GM23338 (cell line): ENCODE measurements around the gene TP53I3. TPM values are rescaled to one million over a fixed set of nuclear protein-coding genes. Genes with fewer than 3 reads are reported as not detected.

ENCODE experiments used
- ATAC-seq: fragments of 200-7000 bp; cut with Tn5 transposase; 3 replicates; pipeline ENCODE4 v1.9.1; 2020
- DNase-seq: peaks from one replicate; pipeline ENCODE4 v3.0.0-alpha.2; 2015; ENCODE audit warnings: low spot score
- H2AFZ ChIP-seq: fragments of 200-600 bp; sonication (generic); 2 replicates; pipeline ENCODE4 v1.8.0; 2016; ENCODE audit warnings: antibody characterized with exemption, mild to moderate bottlenecking, moderate library complexity
- H3F3A ChIP-seq: fragments of 200-600 bp; sonication (generic); replicated peaks from 2 replicates; pipeline ENCODE4 v1.8.0; 2017; ENCODE audit warnings: antibody characterized with exemption, mixed run types, low read depth
- H3K27ac ChIP-seq: fragments of 200-600 bp; sonication (generic); 2 replicates; pipeline ENCODE4 v1.6.1; 2016; ENCODE audit warnings: low read depth
- H3K27me3 ChIP-seq: fragments of 200-600 bp; sonication (generic); 2 replicates; pipeline ENCODE4 v1.8.0; 2016; ENCODE audit warnings: mild to moderate bottlenecking, mixed run types, moderate library complexity; ENCODE audit not compliant: insufficient read depth
- H3K36me3 ChIP-seq: fragments of 200-600 bp; sonication (generic); 2 replicates; pipeline ENCODE4 v1.8.0; 2016; ENCODE audit warnings: mild to moderate bottlenecking; ENCODE audit not compliant: insufficient read depth
- H3K4me1 ChIP-seq: fragments of 200-600 bp; sonication (generic); 2 replicates; pipeline ENCODE4 v1.8.0; 2016; ENCODE audit warnings: mild to moderate bottlenecking, moderate library complexity; ENCODE audit not compliant: insufficient read depth
- H3K4me2 ChIP-seq: fragments of 200-600 bp; sonication (generic); 2 replicates; pipeline ENCODE4 v1.7.1; 2017; ENCODE audit warnings: mixed run types
- H3K4me3 ChIP-seq: fragments of 200-600 bp; sonication (generic); 2 replicates; pipeline ENCODE4 v1.6.1; 2016; ENCODE audit warnings: mixed run types
- H3K79me2 ChIP-seq: fragments of 200-600 bp; sonication (generic); replicated peaks from 2 replicates; pipeline ENCODE4 v1.8.0; 2017; ENCODE audit warnings: mild to moderate bottlenecking; ENCODE audit not compliant: insufficient read depth
- H3K9me2 ChIP-seq: fragments of 200-600 bp; sonication (generic); 2 replicates; pipeline ENCODE4 v1.8.0; 2017; ENCODE audit not compliant: insufficient read depth
- H4K20me1 ChIP-seq: fragments of 200-600 bp; sonication (generic); replicated peaks from 2 replicates; pipeline ENCODE4 v1.8.0; 2017; ENCODE audit warnings: mild to moderate bottlenecking; ENCODE audit not compliant: insufficient read depth
- H3K27ac Mint-ChIP-seq: 2 replicates; pipeline ENCODE4 v1.8.0; 2020; ENCODE audit warnings: inconsistent platforms, mild to moderate bottlenecking, moderate library complexity, mixed read lengths
- H3K27me3 Mint-ChIP-seq: 3 replicates; pipeline ENCODE4 v1.8.0; 2022; ENCODE audit warnings: low read depth, mild to moderate bottlenecking, moderate library complexity, mixed read lengths, inconsistent platforms; ENCODE audit not compliant: insufficient read depth, poor library complexity
- H3K36me3 Mint-ChIP-seq: 3 replicates; pipeline ENCODE4 v1.8.0; 2021; ENCODE audit warnings: low read depth, mild to moderate bottlenecking, inconsistent platforms, moderate library complexity, mixed read lengths
- H3K4me1 Mint-ChIP-seq: 3 replicates; pipeline ENCODE4 v1.8.0; 2020; ENCODE audit warnings: mild to moderate bottlenecking, inconsistent platforms, mixed read lengths
- H3K4me3 Mint-ChIP-seq: 3 replicates; pipeline ENCODE4 v1.8.0; 2021; ENCODE audit warnings: moderate library complexity, mild to moderate bottlenecking, inconsistent platforms, mixed read lengths
- H3K9me3 Mint-ChIP-seq: 3 replicates; pipeline ENCODE4 v1.8.0; 2020; ENCODE audit warnings: moderate library complexity, mild to moderate bottlenecking, inconsistent platforms, mixed read lengths
- CREB1 ChIP-seq: fragments of 250-450 bp; sonication (Bioruptor Pico); IDR thresholded peaks from 2 replicates; pipeline ENCODE4 v1.5.0; 2020; ENCODE audit warnings: low read depth, mild to moderate bottlenecking, moderate library complexity
- CTCF ChIP-seq, 2 experiments: fragments of 200-600 bp in 1 of 2; sonication (generic) in 1 of 2; conservative IDR thresholded peaks; 2 replicates each; pipeline versions ENCODE4 v1.5.1 to v1.6.1; 2016 to 2017; ENCODE audit warnings: antibody characterized with exemption in 2 of 2, low read depth in 2 of 2, mild to moderate bottlenecking in 2 of 2, moderate library complexity in 1 of 2
- EZH2 ChIP-seq: fragments of 200-600 bp; sonication (generic); IDR thresholded peaks from one replicate; pipeline ENCODE4 v1.8.0; 2017; ENCODE audit warnings: antibody characterized with exemption, mild to moderate bottlenecking, low read depth; ENCODE audit not compliant: unreplicated experiment
- EZH2phosphoT487 ChIP-seq: fragments of 200-600 bp; sonication (generic); IDR thresholded peaks from one replicate; pipeline ENCODE4 v1.8.1; 2018; ENCODE audit warnings: antibody characterized with exemption; ENCODE audit not compliant: unreplicated experiment
- JUNB ChIP-seq: IDR thresholded peaks from one replicate; pipeline ENCODE4 v1.6.1; 2016; ENCODE audit warnings: antibody characterized with exemption; ENCODE audit not compliant: unreplicated experiment
- NANOG ChIP-seq: IDR thresholded peaks from 2 replicates; pipeline ENCODE4 v1.6.1; 2016; ENCODE audit warnings: antibody characterized with exemption, borderline replicate concordance
- POLR2AphosphoS5 ChIP-seq: IDR thresholded peaks from 2 replicates; pipeline ENCODE4 v1.6.1; 2016; ENCODE audit warnings: antibody characterized with exemption, low read depth
- REST ChIP-seq: IDR thresholded peaks from one replicate; pipeline ENCODE4 v1.6.1; 2018; ENCODE audit warnings: antibody characterized with exemption; ENCODE audit not compliant: unreplicated experiment
- STAT1 ChIP-seq: IDR thresholded peaks from one replicate; pipeline ENCODE4 v1.6.1; 2016; ENCODE audit warnings: antibody characterized with exemption; ENCODE audit not compliant: unreplicated experiment
- ZNF114 ChIP-seq: fragments of 250-450 bp; sonication (Bioruptor Pico); IDR thresholded peaks from 2 replicates; pipeline ENCODE4 v1.5.0; 2020; ENCODE audit warnings: mild to moderate bottlenecking, moderate library complexity
- ZNF331 ChIP-seq: fragments of 250-450 bp; sonication (Bioruptor Pico); IDR thresholded peaks from 2 replicates; pipeline ENCODE4 v1.5.0; 2020; ENCODE audit warnings: low read depth, mild to moderate bottlenecking, moderate library complexity
- polyA plus RNA-seq: library from polyadenylated mRNA; unstranded; fragments of >200 nt; fragmentation: Nextera tagmentation; extraction: Ambion mirVana; gene quantifications from 2 replicates; pipeline ENCODE4 v1.2.1, GENCODE V29; 2016
- total RNA-seq: library from RNA; depleted of rRNA; stranded (reverse); fragments of >200 nt; shearing (Covaris generic); gene quantifications from 2 replicates; pipeline ENCODE4 v1.2.3, GENCODE V29; 2014

TP53I3 gene
- total and polyA plus RNA-seq, 2 experiments from 2014 or later, result 27.8 to 36.5 TPM

- no peaks in the 10 kb centered on the region for H3K27me3 ChIP-seq
- H3F3A ChIP-seq, result peaks cover 26% of the 10 kb centered on the region
- Mint-ChIP-seq H3K27ac (no peak overlapping the region), H3K4me3 (no peak overlapping the region), H3K36me3 (peaks cover 53% of the 10 kb centered on the region), H3K9me3 (no peaks in the 10 kb centered on the region), H3K4me1 (peaks cover 28% of the 10 kb centered on the region), H3K27me3 (peaks cover 11% of the 10 kb centered on the region)
- H3K4me3 ChIP-seq, result no peak overlapping the region
- peaks cover 12% of the 10 kb centered on the region for H3K36me3 ChIP-seq
- H4K20me1 ChIP-seq, result no peaks in the 10 kb centered on the region
- H2AFZ ChIP-seq, result no peak overlapping the region
- TF ChIP-seq NANOG, result no peak
- TF ChIP-seq ZNF114 (CRISPR knock-in tag), result no peak
- TF ChIP-seq EZH2phosphoT487, result no peak
- no peak for TF ChIP-seq ZNF331 (CRISPR knock-in tag)
- no peak for TF ChIP-seq CREB1 (CRISPR knock-in tag)
- H3K79me2 ChIP-seq, result peaks cover 6% of the 10 kb centered on the region
- no peaks in the 10 kb centered on the region for H3K9me2 ChIP-seq
- DNase-seq (no peak), ATAC-seq (no peak)
- peaks cover 22% of the 10 kb centered on the region for H3K4me1 ChIP-seq
- no peak overlapping the region for H3K27ac ChIP-seq
- no peak overlapping the region for H3K4me2 ChIP-seq
Observed at GRCh38 chr2:24080701-24081100, 3.9 kb downstream of the TP53I3 start.

GRCh38 chr2:24077879-24078278, 6.8 kb downstream of the TP53I3 start:
- Histone ChIP-seq H3F3A (peaks cover 27% of the 10 kb centered on the region), H3K27ac (peak overlapping the region; percentile 93; the same call in 1 of the 2 replicates), H4K20me1 (no peaks in the 10 kb centered on the region; the same call in 1 of the 2 replicates), H3K4me2 (peak overlapping the region; percentile 98), H3K79me2 (peaks cover 33% of the 10 kb centered on the region), H3K9me2 (no peaks in the 10 kb centered on the region), H3K4me3 (peak overlapping the region; percentile 90), H3K36me3 (peaks cover 20% of the 10 kb centered on the region), H3K4me1 (peaks cover 28% of the 10 kb centered on the region), H3K27me3 (no peaks in the 10 kb centered on the region), H2AFZ (peak overlapping the region; percentile 87; the same call in 1 of the 2 replicates)
- Mint-ChIP-seq H3K9me3 (no peaks in the 10 kb centered on the region), H3K27ac (peak overlapping the region; percentile 89), H3K36me3 (peaks cover 54% of the 10 kb centered on the region), H3K4me1 (peaks cover 24% of the 10 kb centered on the region), H3K27me3 (peaks cover 4% of the 10 kb centered on the region), H3K4me3 (peak overlapping the region; percentile 96)
- ATAC-seq (no peak), DNase-seq (no peak)
- no peak for TF ChIP-seq STAT1

- H3K4me3 ChIP-seq, result peak overlapping the region; percentile 90
- TF ChIP-seq EZH2phosphoT487 (no peak), REST (no peak), CTCF (conservative IDR thresholded peaks at IDR 0.05; ENCODE audit: low read depth in 2 of 2) (no peak), NANOG (no peak), ZNF114 (CRISPR knock-in tag) (no peak), EZH2 (no peak), JUNB (no peak), ZNF331 (CRISPR knock-in tag) (no peak), STAT1 (no peak), POLR2AphosphoS5 (no peak)
Observed at GRCh38 chr2:24077535-24077877, 7.1 kb downstream of the TP53I3 start.

More at GRCh38 chr2:24077535-24077877, 7.1 kb downstream of the TP53I3 start:
- Mint-ChIP-seq H3K4me1 (peaks cover 20% of the 10 kb centered on the region), H3K4me3 (peak overlapping the region; percentile 96), H3K9me3 (no peaks in the 10 kb centered on the region), H3K36me3 (peaks cover 54% of the 10 kb centered on the region), H3K27ac (peak overlapping the region; percentile 89), H3K27me3 (peaks cover 4% of the 10 kb centered on the region)
- peaks cover 20% of the 10 kb centered on the region for H3K36me3 ChIP-seq
- H3F3A ChIP-seq, result peaks cover 25% of the 10 kb centered on the region
- peak overlapping the region; percentile 87 for H2AFZ ChIP-seq
- H3K27me3 ChIP-seq, result no peaks in the 10 kb centered on the region
- H3K4me2 ChIP-seq, result peak overlapping the region; percentile 98
- no peaks in the 10 kb centered on the region for H3K9me2 ChIP-seq
- H4K20me1 ChIP-seq, result no peaks in the 10 kb centered on the region; the same call in 1 of the 2 replicates
- H3K79me2 ChIP-seq, result peaks cover 35% of the 10 kb centered on the region
- peaks cover 28% of the 10 kb centered on the region for H3K4me1 ChIP-seq
- DNase-seq, result no peak
- no peak for ATAC-seq
- peak overlapping the region; percentile 93 for H3K27ac ChIP-seq
